SH-SY5Y (cell line): ENCODE measurements around the gene RSBN1L.

Source experiments
- GATA2 ChIP-seq: IDR thresholded peaks from 2 replicates; pipeline ENCODE4 v1.6.1; 2011; ENCODE audit warnings: mild to moderate bottlenecking, low read depth, low read length
- GATA3 ChIP-seq: IDR thresholded peaks from 2 replicates; pipeline ENCODE4 v1.6.1; 2011; ENCODE audit warnings: low read depth, mild to moderate bottlenecking, low read length, moderate library complexity

GRCh38 chr7:77796960-77797359, 100.7 kb downstream of the RSBN1L start:
- no peak for TF ChIP-seq GATA3
- no peak for TF ChIP-seq GATA2
